HG02938 (cell line): ENCODE measurements around the gene OASL.

Experiments used
- ATAC-seq: cut with Tn5 transposase; IDR thresholded peaks from one replicate; pipeline ENCODE4 v1.9.1; 2021; ENCODE audit warnings: mild to moderate bottlenecking, moderate library complexity; ENCODE audit not compliant: unreplicated experiment

OASL gene

DNA sequence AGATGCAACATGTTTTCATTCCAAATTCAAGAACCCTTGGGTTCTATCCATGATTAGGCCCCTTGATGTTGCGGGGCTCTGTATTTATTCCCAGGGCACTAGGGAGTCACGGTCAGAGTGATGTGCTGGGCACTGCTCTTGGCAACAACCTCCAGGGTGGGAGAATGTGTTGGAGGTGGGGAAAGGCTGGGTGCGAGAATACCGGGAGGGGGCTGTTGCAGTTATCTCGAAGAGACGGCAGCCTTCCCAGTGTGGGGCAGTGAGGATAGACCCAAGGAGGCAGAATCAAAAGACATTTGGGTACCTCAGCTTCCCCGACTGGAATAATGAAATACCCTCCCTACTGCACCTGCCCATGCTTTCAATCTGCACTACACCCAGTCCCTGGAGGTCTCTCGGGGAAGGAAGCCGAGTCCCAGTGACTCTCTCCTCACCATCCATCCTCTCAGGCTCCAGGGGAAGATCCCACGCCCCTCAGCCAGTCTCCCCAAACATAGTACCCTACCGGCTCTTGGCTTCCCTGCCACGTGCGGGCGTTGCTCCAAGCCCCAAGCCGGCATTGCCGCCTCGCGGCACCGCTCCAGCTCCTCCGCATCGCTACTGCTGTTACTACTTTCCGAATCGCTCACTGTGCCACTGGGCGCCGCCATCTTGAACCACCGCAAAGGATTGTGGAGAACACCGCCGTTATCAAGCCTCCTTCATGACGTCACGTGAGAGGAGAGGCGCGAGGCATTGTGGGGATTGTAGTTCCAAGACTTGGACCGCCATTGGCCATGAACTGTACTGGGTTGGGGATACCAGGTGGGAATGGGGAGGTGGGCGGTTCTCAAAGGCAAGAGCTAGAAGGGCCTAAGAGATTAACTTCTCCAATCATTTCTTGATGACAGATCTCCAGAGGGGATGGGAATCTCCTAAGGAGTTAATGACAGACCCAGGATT lies 22.9 kb downstream of the OASL start, which contains the start of gene C12orf43:
Gene C12orf43, minus strand, starts transcription at position 663 of the 942 bp plus-strand sequence. Its CDS starts 13 bp downstream, at position 650.
- peak; percentile 90 for ATAC-seq

DNA sequence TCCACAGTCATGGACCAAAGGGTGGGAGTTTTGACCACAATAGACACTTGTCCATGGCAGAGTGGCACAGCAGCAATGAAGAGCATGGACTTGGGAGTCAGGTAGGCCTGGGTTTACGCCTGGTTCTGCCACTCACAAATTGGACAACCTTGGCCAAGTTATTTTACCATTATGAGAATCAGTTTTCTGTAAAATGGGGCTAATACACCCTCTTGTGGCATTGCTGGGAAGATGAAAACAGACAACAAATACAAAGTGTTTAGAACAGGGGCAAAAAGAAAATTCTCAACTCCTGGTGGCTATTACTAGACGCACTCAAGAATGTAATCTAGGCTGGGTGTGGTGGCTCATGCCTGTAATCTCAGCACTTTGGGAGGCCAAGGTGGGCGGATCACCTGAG lies 25.3 kb downstream of the OASL start:
- ATAC-seq, result no peak

DNA sequence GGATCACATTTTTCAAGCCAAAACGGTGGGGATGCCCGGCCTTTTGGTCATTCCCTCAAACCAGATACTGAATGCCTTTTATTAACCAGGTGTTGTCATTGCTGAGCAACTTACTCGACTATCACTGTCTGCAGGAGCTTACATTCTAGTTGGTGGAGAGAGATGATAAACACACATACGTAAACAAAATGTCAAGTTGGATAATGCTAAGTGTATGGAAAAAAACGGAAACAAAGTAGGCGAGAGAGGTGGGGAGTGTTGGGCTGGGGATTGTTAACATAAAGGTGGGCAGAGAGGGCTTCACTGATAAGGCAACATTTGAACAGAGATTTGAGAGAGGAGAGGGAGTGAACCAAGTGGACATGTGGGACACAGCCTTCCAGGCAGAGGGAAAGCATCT lies 27.2 kb downstream of the OASL start:
- ATAC-seq, result no peak

DNA sequence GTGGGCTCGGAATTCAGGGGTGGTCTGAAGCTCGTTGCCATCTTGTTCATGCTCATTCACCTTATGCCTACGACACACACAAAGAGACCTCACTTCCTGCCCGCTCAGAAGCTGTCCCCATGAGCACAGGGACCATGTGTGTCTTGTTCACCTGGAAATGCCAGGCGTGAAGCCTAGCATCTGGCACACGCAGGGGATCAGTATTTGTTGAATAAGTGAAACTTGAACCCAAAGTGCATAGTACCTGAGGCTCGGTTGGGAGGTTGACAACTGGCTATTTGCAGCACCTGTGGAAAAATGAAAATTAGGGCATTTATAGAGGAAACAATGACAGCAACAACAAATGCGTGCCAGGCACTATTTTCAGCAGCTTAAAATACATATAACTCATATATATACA lies 28.2 kb downstream of the OASL start:
- ATAC-seq, result no peak

DNA sequence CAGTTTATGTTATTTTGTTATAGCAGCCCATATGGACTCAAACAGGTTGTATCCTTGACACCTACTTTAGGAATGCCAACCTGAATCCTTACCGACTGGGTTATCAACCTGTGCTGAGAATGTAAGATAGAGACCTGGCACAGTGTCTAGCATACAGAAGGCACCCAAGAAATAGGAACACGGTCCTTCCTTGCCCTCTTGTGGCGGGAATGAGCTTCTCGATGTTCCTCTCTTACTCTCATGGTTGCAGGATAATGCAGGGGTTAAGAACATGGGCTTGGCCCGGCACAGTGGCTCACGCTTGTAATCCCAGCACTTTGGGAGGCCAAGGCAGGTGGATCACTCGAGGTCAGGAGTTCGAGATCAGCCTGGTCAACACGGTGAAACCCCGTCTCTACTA lies 29.3 kb downstream of the OASL start:
- no peak for ATAC-seq

DNA sequence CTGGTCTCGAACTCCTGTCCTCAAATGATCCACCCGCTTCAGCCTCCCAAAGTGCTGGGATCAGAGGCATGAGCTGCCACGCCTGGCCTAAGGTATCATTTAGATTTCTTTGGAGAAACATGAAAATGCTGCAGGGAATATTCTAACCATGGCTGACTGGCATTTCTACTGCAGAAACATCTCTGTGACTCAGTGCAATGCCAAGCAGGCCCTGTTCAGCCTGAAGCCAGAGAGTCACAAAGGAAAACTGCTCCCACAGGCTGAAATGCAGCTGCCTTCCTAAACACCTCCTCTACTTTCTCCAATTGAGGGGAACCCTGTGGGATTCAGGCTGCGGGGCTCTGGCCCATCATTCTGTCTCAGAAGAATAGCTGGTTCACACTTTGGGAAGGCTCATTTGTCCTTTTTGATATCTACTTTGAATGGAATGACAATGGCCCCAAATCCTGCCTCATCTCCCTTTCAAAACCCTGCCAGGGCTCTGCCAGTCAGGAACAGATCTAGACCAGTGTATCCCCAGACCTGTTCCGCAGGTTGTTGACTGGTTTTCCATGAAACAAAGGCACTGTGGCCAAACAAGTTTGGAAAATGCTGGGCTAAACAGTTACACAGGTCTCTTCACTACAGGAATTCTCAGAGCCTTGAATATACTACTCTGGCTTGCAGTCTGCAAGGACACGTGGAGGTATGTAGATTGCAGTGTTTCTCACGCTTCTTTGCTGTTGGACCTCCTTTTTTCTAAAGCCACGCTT lies 30.5 kb downstream of the OASL start:
- ATAC-seq, result no peak

DNA sequence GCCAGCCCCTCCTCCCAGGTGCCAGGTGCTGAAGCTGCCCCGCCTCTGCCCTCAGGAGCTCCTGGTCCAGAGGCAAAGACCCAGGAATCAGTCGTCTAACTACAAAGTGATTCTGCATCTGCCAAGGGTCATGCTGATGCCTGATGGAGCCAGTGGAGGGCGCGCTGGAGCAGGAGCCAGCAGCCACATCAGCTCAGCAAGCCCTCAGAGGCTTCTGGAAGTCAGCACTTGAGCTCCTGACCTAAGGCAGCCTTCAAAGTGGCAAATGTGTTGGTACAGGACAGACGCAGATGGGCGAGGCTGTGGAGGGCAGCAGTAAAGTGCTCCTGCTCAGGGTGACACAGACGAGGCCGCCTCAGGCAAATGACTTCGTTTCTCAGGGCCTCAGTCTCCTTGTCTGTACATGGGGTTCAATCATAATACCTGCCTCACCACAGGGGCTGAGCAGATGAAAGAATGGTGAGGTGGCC lies 33.7 kb downstream of the OASL start:
- ATAC-seq, result no peak

DNA sequence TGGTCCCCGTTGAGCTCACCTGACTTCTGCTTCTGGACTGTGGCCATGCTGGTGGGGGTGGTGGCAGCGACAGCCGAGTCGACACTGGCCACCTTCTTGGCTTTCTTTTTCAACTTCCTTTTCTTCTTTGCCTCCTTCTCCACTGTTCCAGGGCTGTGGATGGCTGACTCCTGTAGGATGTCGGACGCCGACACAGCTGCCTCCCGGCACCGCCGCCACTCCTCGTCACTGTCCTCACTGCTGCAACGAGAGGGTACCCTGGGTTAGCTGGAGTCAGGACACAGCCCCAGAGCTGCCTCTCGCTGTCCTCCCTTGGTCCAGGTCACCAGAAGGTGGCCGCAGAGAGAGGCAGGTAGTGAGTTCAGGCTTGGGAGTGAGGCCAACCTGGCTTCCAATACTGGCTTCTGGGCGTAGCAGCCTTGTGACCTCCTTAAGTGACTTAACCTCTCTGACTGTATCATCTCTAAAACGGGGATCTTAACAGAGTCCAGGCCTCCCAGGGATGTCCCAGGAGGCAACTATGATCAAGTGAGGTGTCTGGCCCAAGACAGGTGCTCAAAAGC lies 34.7 kb downstream of the OASL start:
- ATAC-seq, result no peak

DNA sequence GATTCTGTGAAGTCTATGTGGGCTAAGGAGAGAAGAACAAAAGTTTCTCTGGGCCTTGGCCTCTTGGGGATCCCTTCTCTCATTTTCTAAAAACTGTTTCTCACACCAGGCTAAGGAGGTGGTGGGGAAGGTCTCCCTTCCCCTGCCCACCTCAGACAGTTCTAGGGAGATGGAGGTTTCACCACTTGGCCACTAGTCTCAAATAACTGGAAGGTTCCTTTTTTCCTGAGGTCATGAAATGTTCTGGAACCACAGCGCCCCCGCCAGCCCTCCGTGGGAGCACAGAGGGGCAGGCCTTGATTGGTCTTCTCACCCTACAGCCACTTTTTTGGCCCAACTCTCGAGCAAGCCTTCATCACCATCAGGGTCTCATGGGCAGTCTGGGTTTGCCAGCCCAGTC lies 35.4 kb downstream of the OASL start:
- no peak for ATAC-seq

DNA sequence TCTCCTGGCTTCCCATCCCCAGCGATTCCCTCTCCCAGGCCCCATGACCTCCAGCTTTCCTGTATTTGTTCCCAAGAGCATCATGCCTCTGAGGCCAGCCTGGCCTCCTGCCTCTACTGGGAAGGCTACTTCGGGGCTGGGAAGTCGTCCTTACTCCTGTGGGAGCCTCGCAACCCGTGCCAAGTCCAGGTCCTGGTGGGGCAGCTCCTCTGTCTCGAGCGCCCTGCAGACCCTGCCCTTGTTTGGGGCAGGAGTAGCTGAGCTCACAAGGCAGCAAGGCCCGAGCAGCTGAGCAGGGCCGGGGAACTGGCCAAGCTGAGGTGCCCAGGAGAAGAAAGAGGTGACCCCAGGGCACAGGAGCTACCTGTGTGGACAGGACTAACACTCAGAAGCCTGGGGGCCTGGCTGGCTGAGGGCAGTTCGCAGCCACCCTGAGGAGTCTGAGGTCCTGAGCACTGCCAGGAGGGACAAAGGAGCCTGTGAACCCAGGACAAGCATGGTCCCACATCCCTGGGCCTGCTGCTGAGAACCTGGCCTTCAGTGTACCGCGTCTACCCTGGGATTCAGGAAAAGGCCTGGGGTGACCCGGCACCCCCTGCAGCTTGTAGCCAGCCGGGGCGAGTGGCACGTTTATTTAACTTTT lies 37.1 kb downstream of the OASL start:
- no peak for ATAC-seq

DNA sequence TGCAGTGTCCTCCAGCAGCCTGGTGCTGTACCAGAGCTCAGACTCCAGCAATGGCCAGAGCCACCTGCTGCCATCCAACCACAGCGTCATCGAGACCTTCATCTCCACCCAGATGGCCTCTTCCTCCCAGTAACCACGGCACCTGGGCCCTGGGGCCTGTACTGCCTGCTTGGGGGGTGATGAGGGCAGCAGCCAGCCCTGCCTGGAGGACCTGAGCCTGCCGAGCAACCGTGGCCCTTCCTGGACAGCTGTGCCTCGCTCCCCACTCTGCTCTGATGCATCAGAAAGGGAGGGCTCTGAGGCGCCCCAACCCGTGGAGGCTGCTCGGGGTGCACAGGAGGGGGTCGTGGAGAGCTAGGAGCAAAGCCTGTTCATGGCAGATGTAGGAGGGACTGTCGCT lies 38.0 kb downstream of the OASL start:
- no peak for ATAC-seq

DNA sequence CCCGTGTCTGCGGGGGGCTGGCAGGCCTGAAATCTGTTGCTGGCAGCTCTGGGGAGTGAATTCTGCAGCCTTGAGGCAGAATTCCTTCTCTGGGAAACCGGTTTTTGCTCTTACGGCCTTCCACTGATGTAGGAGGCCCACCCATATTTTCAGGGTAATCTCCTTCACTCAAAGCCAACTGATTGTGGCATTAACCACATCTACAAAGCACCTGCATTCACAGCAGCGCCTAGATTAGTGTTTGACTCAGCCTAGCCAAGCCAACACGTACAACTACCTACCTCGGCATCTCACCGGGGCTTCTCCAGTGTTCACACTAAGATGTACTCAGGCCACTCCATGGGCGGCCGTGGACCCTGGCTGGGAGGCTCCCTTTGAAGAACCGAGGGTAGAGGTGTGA lies 38.5 kb downstream of the OASL start:
- no peak for ATAC-seq

DNA sequence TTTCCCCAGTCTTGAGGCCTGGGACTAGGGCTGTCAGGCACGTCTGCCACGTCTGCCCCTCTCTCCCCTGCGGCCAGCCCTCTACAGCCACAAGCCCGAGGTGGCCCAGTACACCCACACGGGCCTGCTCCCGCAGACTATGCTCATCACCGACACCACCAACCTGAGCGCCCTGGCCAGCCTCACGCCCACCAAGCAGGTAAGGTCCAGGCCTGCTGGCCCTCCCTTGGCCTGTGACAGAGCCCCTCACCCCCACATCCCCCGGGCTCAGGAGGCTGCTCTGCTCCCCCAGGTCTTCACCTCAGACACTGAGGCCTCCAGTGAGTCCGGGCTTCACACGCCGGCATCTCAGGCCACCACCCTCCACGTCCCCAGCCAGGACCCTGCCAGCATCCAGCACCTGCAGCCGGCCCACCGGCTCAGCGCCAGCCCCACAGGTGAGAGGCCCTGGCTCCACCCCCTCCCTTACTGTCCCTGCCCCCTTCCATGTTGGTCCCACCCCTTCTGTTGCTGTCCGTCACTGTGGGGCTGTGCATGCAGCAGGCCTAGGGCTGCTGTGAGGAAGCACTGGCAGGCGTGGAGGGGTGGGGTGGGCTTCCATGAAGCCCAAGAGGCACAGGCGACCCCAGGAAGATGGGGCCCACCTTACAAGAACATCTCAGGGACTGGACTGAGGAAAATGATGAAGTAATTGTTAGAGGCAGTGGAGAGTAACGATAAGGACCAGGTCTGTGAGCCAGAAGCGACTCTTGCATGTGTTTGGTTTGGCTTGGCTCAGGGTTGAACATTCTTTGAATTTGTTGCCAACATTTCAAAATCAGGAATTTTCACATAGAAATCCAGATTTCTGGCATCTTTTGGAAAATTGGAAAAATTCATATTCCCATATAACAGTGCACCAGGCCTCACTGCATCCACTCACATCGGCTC lies 39.6 kb downstream of the OASL start:
- no peak for ATAC-seq

DNA sequence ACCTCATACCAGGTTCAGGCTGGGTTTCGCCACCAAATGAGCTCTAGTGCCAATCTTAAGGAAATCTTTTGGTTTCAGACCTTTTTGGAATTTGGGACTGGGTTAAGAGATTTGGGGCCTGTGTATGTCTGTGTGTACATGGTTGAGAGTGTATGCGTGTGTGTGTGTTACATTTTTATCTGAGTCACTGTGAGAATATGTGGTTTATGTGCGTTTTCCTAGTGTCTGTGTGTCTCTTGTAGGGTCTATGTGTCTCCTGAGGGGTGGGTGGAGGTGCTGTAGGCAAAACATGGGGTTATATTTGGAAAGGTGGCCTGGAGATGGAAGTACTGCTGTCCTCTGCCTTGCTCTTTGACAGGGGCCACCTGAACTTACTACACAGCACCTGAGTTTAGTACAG lies 40.6 kb downstream of the OASL start:
- ATAC-seq, result no peak

DNA sequence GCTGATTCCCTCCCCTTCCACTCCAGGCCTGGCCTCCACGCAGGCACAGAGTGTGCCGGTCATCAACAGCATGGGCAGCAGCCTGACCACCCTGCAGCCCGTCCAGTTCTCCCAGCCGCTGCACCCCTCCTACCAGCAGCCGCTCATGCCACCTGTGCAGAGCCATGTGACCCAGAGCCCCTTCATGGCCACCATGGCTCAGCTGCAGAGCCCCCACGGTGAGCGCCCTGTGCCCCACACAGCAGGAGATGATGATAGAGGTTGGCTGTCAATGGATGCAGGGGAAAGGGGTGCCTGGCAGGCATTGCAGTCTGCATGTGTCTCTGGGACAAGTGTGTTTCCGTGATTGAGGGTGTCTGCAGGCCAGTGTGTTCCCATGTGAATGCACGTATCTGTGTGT lies 41.6 kb downstream of the OASL start:
- no peak for ATAC-seq

DNA sequence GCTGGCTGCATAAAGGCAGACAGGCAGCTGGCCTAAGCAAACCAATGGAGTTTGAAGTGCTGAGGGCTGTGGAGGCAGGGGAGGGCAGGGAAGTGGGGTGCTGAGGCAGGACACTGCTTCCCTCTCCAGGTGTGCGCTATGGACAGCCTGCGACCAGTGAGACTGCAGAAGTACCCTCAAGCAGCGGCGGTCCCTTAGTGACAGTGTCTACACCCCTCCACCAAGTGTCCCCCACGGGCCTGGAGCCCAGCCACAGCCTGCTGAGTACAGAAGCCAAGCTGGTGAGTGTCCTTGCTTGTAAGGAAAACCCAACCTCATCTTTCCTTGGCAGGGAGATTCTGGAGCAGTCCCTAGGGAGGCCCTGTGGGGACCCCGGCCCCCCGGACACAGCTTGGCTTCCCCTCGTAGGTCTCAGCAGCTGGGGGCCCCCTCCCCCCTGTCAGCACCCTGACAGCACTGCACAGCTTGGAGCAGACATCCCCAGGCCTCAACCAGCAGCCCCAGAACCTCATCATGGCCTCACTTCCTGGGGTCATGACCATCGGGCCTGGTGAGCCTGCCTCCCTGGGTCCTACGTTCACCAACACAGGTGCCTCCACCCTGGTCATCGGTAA lies 42.8 kb downstream of the OASL start:
- ATAC-seq, result no peak

DNA sequence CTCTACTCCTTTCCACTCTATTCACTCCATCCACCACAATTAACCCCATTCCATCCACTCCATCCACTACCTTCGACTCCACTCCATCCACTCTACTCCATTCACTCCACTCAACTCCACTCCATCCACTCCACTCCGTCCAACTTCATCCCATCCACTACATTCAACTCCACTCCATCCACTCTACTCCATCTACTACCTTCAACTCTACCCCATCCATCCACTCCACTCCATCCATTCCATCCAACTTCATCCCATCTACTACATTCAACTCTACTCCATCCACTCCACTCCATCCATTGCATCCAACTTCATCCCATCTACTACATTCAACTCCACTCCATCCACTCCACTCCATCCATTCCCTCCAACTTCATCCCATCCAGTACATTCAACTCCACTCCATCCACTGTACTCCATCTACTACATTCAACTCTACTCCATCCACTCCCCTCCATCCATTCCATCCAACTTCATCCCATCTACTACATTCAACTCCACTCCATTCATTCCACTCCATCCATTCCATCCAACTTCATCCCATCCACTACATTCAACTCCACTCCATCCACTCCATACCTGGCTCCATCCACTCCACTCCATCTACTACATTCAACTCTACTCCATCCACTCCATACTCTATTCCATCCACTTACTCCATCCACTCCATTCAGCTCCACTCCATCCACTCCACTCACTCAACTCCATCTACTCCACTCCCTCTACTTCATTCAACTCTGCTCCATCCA lies 44.3 kb downstream of the OASL start:
- ATAC-seq, result no peak

DNA sequence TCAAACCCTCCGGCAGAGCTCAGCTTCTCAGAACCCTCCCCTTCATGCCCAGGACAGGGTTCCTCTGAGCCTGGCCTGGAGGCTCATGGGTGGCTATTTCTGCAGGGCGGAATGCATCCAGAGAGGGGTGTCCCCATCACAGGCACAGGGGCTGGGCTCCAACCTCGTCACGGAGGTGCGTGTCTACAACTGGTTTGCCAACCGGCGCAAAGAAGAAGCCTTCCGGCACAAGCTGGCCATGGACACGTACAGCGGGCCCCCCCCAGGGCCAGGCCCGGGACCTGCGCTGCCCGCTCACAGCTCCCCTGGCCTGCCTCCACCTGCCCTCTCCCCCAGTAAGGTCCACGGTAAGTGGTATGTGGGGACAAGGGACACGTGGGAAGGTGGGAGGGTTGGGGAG lies 45.0 kb downstream of the OASL start:
- ATAC-seq, result no peak

DNA sequence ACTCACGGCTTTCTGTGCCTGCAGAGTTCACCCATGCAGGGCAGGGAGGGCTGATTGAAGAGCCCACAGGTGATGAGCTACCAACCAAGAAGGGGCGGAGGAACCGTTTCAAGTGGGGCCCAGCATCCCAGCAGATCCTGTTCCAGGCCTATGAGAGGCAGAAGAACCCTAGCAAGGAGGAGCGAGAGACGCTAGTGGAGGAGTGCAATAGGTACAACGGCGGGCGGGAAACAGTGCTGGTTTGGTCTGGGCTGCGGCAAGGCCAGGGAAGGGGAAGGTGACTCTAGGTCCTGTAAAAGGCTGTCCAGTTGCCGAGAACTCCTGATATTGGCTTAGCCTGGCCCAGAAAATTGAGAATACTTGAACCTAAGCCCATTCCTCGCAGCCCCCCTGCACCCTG lies 45.5 kb downstream of the OASL start:
- no peak for ATAC-seq
